Psoas muscle (tissue), 8 donors: ENCODE data around the gene KLRB1. TPM values are rescaled to one million over a fixed set of nuclear protein-coding genes. Genes with fewer than 3 reads are reported as not detected.
"Not testable (repeated sequence)": the region's sequence is repeated elsewhere in the genome, so short reads cannot be mapped to it uniquely, and the experiment has no call there.

Experiments
- ATAC-seq, 4 donors: fragments of 200-7000 bp; cut with Tn5 transposase; one replicate each; pipeline ENCODE4 v1.9.1; 2020; ENCODE audit warnings: moderate library complexity in 3 of 4, mild to moderate bottlenecking in 2 of 4
- DNase-seq, 2 donors: peaks; one replicate each; pipeline ENCODE4 v3.0.0-alpha.2; 2020
- H3K27ac ChIP-seq: fragments of 200-600 bp; one replicate; pipeline ENCODE4 v1.8.0; 2022
- H3K27me3 ChIP-seq, 3 donors: fragments of 200-600 bp in 1 of 3; one replicate each; pipeline versions ENCODE4 v1.6.1 to v1.8.0; 2013 to 2022; ENCODE audit warnings: low read length in 2 of 3, mild to moderate bottlenecking in 2 of 3, moderate library complexity in 1 of 3; ENCODE audit not compliant: insufficient read depth in 3 of 3
- H3K36me3 ChIP-seq, 2 donors: fragments of 200-600 bp in 1 of 2; one replicate each; pipeline versions ENCODE4 v1.6.1 to v1.8.0; 2013 to 2022; ENCODE audit warnings: low read depth in 1 of 2, mild to moderate bottlenecking in 1 of 2, moderate library complexity in 1 of 2; ENCODE audit not compliant: insufficient read depth in 1 of 2
- H3K4me1 ChIP-seq: fragments of 200-600 bp; one replicate; pipeline ENCODE4 v1.8.0; 2022
- H3K4me3 ChIP-seq: fragments of 200-600 bp; one replicate; pipeline ENCODE4 v1.8.0; 2022; ENCODE audit warnings: mild to moderate bottlenecking
- H3K9me3 ChIP-seq: fragments of 200-600 bp; one replicate; pipeline ENCODE4 v1.8.0; 2022
- CTCF ChIP-seq: fragments of 200-600 bp; IDR thresholded peaks from one replicate; pipeline ENCODE4 v1.8.0; 2022; ENCODE audit warnings: antibody characterized with exemption
- WGBS, 3 donors: extraction: QIAGEN DNeasy Blood & Tissue Kit; methylation state at CpG; one replicate each; pipeline versions ENCODE4 v1.1.6 to v1.1.7; 2013; 5-methylcytosine and 5-hydroxymethylcytosine counted together
- intact Hi-C, 2 donors: fragments of 100-400 bp; cut with DNase I; formaldehyde crosslinking; loops; one replicate each; pipeline versions ENCODE4 v1.11.0 to v1.14.2; 2022
- polyA plus RNA-seq, 3 donors: library from polyadenylated mRNA; stranded (reverse); fragments of 200-250 nt; gene quantifications; one replicate each; pipeline ENCODE4 v1.2.3, GENCODE V29; 2013
- total RNA-seq, 4 donors: library from RNA; stranded (reverse); fragmentation: NEBNext Ultra II Directional in 2 of 4; extraction: Animal tissue kit (Norgen Biotek cat#: 25700) in 2 of 4; gene quantifications; one replicate each; pipeline versions ENCODE4 v1.2.1 to v1.2.4, GENCODE V29; 2021 to 2023
- donor health status: healthy with polysubstance abuse.
- donor health status: DM: no; HTN: no; CAD: no; lungs with moderate emphysema.
- donor health status: Bipolar disorder and iron deficiency.
- donor health status: healthy.
- donor health status: DM: yes; HTN: yes; CAD: no.
- donor health status: DM: no; HTN: no; CAD: no.
- donor health status: DM: no; HTN: no; CAD: no.
- donor health status: DM: yes; HTN: yes; CAD: no.

KLRB1 gene
- total and polyA plus RNA-seq, 7 donors, result 0.03 to 0.30 (median 0.13) TPM; not detected in 2

- no peaks in the 10 kb centered on the region for H3K27me3 ChIP-seq
- no peak for ATAC-seq
- no peaks in the 10 kb centered on the region for H3K4me1 ChIP-seq
- H3K36me3 ChIP-seq, result no peaks in the 10 kb centered on the region
- no peak overlapping the region for H3K27ac ChIP-seq
- 87 to 92% (median 87%) methylated on average over 6 of the region's 6 CpGs for WGBS, 3 donors
- intact Hi-C loops, result no loop called here
- no peaks in the 10 kb centered on the region for H3K9me3 ChIP-seq
- H3K4me3 ChIP-seq, result no peak overlapping the region
- DNase-seq, result no peak
- no peak for TF ChIP-seq CTCF
Measured at GRCh38 chr12:9617124-9617523, 9.4 kb upstream of the KLRB1 start.

- WGBS, 3 donors, result 41 to 51% (median 42%) methylated on average over 5 of the region's 5 CpGs
- no peaks in the 10 kb centered on the region for H3K9me3 ChIP-seq
- no peak overlapping the region for H3K27ac ChIP-seq
- H3K4me3 ChIP-seq, result no peak overlapping the region
- TF ChIP-seq CTCF, result no peak
- no peaks in the 10 kb centered on the region for H3K4me1 ChIP-seq
- DNase-seq, result no peak
- intact Hi-C loops, result no loop called here
- no peaks in the 10 kb centered on the region for H3K36me3 ChIP-seq
- ATAC-seq, result no peak
- H3K27me3 ChIP-seq, result no peaks in the 10 kb centered on the region
Measured at GRCh38 chr12:9615420-9616136, 7.9 kb upstream of the KLRB1 start.

- intact Hi-C loops, H3K36me3 ChIP-seq, H3K9me3 ChIP-seq, DNase-seq, H3K4me1 ChIP-seq, H3K27me3 ChIP-seq, ATAC-seq, H3K27ac ChIP-seq, H3K4me3 ChIP-seq: not testable (repeated sequence)
- 96 to 98% (median 97%) methylated on average over 5 of the region's 5 CpGs for WGBS, 3 donors
Measured at GRCh38 chr12:9610606-9611005, 2.9 kb upstream of the KLRB1 start.

- intact Hi-C loops, result no loop called here
- no peak for TF ChIP-seq CTCF
- Histone ChIP-seq H3K4me3 (no peak overlapping the region), H3K4me1 (no peaks in the 10 kb centered on the region), H3K36me3 (no peaks in the 10 kb centered on the region), H3K27me3 (no peaks in the 10 kb centered on the region), H3K27ac (no peak overlapping the region), H3K9me3 (no peaks in the 10 kb centered on the region)
- 82 to 88% (median 84%) methylated on average over 4 of the region's 4 CpGs for WGBS, 3 donors
- DNase-seq, result no peak
- no peak for ATAC-seq
Measured at GRCh38 chr12:9606736-9607372, 862 bp downstream of the KLRB1 start.

GRCh38 chr12:9606247-9606646, 1.5 kb downstream of the KLRB1 start:
- no peak for DNase-seq
- Histone ChIP-seq H3K27ac (no peak overlapping the region), H3K4me1 (no peaks in the 10 kb centered on the region), H3K36me3 (no peaks in the 10 kb centered on the region), H3K9me3 (no peaks in the 10 kb centered on the region), H3K4me3 (no peak overlapping the region), H3K27me3 (no peaks in the 10 kb centered on the region)
- 89 to 95% (median 92%) methylated on average over 3 of the region's 3 CpGs for WGBS, 3 donors
- TF ChIP-seq CTCF, result no peak
- no peak for ATAC-seq
- intact Hi-C loops, result no loop called here
